DND-41 (cell line): ENCODE results near the gene ADAMTS3.

Experiments
- ATAC-seq: fragments of 200-7000 bp; cut with Tn5 transposase; 3 replicates; pipeline ENCODE4 v1.9.1; 2021; ENCODE audit warnings: low read depth; ENCODE audit not compliant: insufficient read depth
- DNase-seq: peaks from one replicate; pipeline ENCODE4 v3.0.0-alpha.2; 2020
- H2AFZ ChIP-seq: 2 replicates; pipeline ENCODE4 v1.6.0; 2012; ENCODE audit warnings: low read depth, low read length
- H3K27ac ChIP-seq: 2 replicates; pipeline ENCODE4 v1.5.1; 2012; ENCODE audit warnings: low read length, inconsistent platforms
- H3K27me3 ChIP-seq: fragments of 200-600 bp; sonication (generic); 2 replicates; pipeline ENCODE4 v1.6.0; 2012; ENCODE audit warnings: low read length, mild to moderate bottlenecking, inconsistent platforms; ENCODE audit not compliant: insufficient read depth, poor library complexity
- H3K36me3 ChIP-seq: 2 replicates; pipeline ENCODE4 v1.5.1; 2012; ENCODE audit warnings: low read length, inconsistent platforms; ENCODE audit not compliant: insufficient read depth
- H3K4me1 ChIP-seq: 2 replicates; pipeline ENCODE4 v1.5.1; 2012; ENCODE audit warnings: mild to moderate bottlenecking, low read length; ENCODE audit not compliant: insufficient read depth
- H3K4me2 ChIP-seq: 2 replicates; pipeline ENCODE4 v1.6.0; 2012; ENCODE audit warnings: mild to moderate bottlenecking, moderate library complexity, low read length, inconsistent platforms; ENCODE audit not compliant: insufficient read depth
- H3K4me3 ChIP-seq, 2 experiments: fragments of 200-600 bp in 1 of 2; shearing (Covaris generic) in 1 of 2; 2 replicates each; pipeline ENCODE4 v1.5.1; 2012 to 2016; ENCODE audit warnings: inconsistent platforms in 2 of 2, low read length in 2 of 2, mild to moderate bottlenecking in 2 of 2, low read depth in 1 of 2, moderate library complexity in 1 of 2
- H3K79me2 ChIP-seq: 2 replicates; pipeline ENCODE4 v1.6.0; 2012; ENCODE audit warnings: low read length, inconsistent platforms; ENCODE audit not compliant: insufficient read depth
- H3K9ac ChIP-seq: 2 replicates; pipeline ENCODE4 v1.6.0; 2012; ENCODE audit warnings: low read depth, mild to moderate bottlenecking, inconsistent platforms, low read length, moderate library complexity
- H3K9me3 ChIP-seq: 2 replicates; pipeline ENCODE4 v1.5.1; 2012; ENCODE audit warnings: low read length, moderate library complexity, mild to moderate bottlenecking, inconsistent platforms; ENCODE audit not compliant: insufficient read depth, severe bottlenecking
- H4K20me1 ChIP-seq: 2 replicates; pipeline ENCODE4 v1.6.0; 2012; ENCODE audit warnings: low read length; ENCODE audit not compliant: insufficient read depth
- EZH2 ChIP-seq: IDR thresholded peaks from 3 replicates; pipeline ENCODE4 v1.6.1; 2012; ENCODE audit warnings: borderline replicate concordance, low read depth, mild to moderate bottlenecking, moderate library complexity, low read length, inconsistent platforms; ENCODE audit not compliant: severe bottlenecking
- TF ChIP-seq, protein P1 (sequence below): IDR thresholded peaks from 2 replicates; pipeline ENCODE4 v1.5.1; 2012; ENCODE audit warnings: borderline replicate concordance, low read length, moderate library complexity, mild to moderate bottlenecking; ENCODE audit not compliant: poor library complexity, severe bottlenecking; ENCODE audit errors: extremely low read depth

ADAMTS3 gene

DNA sequence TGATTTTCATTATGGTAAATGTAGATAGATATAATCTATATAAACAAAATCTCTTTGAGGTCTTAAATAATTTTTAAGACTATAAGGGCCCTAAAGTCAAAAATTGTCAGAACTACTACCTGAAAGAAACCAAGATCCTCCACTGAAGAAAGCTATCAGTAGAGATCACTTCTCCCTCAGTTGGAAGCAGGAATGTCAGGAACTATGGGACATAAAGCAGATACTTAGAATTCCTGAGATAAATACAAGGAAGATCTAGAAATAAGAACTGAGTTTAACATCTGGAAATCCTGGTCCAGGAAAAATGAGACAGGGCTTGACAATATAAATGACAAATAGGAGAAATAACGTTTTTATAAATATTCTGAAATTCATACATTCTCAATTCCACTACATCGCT, 97.2 kb downstream of the ADAMTS3 start:
- no peak overlapping the region for H2AFZ ChIP-seq
- H3K4me3 ChIP-seq = no peak overlapping the region
- H3K4me2 ChIP-seq = no peak overlapping the region
- no peaks in the 10 kb centered on the region for H4K20me1 ChIP-seq
- no peak for ATAC-seq
- no peaks in the 10 kb centered on the region for H3K4me1 ChIP-seq
- DNase-seq = no peak
- H3K27me3 ChIP-seq = no peaks in the 10 kb centered on the region
- H3K9ac ChIP-seq = no peak overlapping the region
- H3K27ac ChIP-seq = no peak overlapping the region
- no peaks in the 10 kb centered on the region for H3K79me2 ChIP-seq
- no peaks in the 10 kb centered on the region for H3K9me3 ChIP-seq
- TF ChIP-seq, protein P1, sequence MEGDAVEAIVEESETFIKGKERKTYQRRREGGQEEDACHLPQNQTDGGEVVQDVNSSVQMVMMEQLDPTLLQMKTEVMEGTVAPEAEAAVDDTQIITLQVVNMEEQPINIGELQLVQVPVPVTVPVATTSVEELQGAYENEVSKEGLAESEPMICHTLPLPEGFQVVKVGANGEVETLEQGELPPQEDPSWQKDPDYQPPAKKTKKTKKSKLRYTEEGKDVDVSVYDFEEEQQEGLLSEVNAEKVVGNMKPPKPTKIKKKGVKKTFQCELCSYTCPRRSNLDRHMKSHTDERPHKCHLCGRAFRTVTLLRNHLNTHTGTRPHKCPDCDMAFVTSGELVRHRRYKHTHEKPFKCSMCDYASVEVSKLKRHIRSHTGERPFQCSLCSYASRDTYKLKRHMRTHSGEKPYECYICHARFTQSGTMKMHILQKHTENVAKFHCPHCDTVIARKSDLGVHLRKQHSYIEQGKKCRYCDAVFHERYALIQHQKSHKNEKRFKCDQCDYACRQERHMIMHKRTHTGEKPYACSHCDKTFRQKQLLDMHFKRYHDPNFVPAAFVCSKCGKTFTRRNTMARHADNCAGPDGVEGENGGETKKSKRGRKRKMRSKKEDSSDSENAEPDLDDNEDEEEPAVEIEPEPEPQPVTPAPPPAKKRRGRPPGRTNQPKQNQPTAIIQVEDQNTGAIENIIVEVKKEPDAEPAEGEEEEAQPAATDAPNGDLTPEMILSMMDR = no peak
- TF ChIP-seq EZH2 = no peak
- no peaks in the 10 kb centered on the region for H3K36me3 ChIP-seq

DNA sequence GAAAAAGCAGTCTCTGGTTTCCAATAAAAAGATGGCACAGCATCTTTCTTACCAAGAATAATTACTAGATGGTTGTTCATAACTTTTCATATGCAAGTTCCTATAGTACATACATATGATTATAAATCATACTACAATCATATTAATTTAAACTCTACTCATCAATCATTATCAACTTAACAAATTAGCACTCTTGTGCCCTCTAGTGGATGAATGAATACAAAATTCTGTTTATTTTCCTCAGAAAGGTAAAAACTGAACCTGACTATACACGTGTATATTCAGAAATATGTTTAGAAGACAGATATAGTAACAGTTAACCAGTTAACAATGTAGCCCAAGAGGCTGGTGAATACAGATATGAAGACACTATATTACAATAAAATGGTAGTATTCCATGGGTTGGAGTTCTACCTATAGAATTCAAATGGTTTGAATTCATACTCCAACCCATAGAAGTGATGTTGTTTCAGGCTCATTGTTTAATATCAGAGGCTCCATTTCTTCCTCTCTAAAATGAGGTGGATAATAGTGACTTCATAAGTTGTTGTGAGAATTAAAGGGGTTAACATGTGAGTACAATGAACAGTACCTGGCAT, 100.0 kb downstream of the ADAMTS3 start:
- Histone ChIP-seq H3K9ac (no peak overlapping the region), H3K27ac (no peak overlapping the region), H4K20me1 (no peaks in the 10 kb centered on the region), H3K79me2 (no peaks in the 10 kb centered on the region), H2AFZ (no peak overlapping the region), H3K36me3 (no peaks in the 10 kb centered on the region), H3K9me3 (no peaks in the 10 kb centered on the region), H3K4me2 (no peak overlapping the region), H3K4me3 (no peak overlapping the region), H3K4me1 (no peaks in the 10 kb centered on the region), H3K27me3 (no peaks in the 10 kb centered on the region)
- DNase-seq = no peak
- ATAC-seq = no peak
- no peak for TF ChIP-seq EZH2
- TF ChIP-seq, protein P1 = peak; percentile 63

DNA sequence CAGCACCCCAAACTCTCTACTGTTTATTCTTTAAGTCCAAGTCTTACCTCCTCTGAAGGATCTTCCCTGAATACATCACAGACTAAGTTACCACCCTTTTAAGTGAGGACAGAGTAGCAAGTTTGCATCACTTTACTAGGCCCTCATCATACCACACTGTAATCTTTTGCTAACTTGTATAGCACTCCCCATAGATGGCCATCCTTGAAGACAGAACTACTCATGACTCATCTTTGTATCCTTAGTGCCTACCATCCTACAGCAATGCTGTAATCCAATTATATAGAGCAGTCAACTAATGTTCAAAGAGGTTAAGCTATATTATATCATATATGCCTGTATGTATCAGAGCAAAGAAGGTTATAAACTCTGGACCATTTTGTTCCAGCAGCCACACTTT, 101.4 kb downstream of the ADAMTS3 start:
- Histone ChIP-seq H3K36me3 (no peaks in the 10 kb centered on the region), H3K9ac (no peak overlapping the region), H3K79me2 (no peaks in the 10 kb centered on the region), H2AFZ (no peak overlapping the region), H3K4me1 (no peaks in the 10 kb centered on the region), H3K27ac (no peak overlapping the region), H3K9me3 (no peaks in the 10 kb centered on the region), H3K4me2 (no peak overlapping the region), H4K20me1 (no peaks in the 10 kb centered on the region), H3K4me3 (no peak overlapping the region), H3K27me3 (no peaks in the 10 kb centered on the region)
- ATAC-seq = no peak
- no peak for TF ChIP-seq EZH2
- TF ChIP-seq, protein P1 = no peak
- no peak for DNase-seq
